Activated naive CD8-positive, alpha-beta T cell treated with anti-CD3 and anti-CD28 coated beads for 36 hours (primary cell): Measurements from ENCODE around the gene CNGA2. TPM values are rescaled to one million over a fixed set of nuclear protein-coding genes. Genes with fewer than 3 reads are reported as not detected.

Source experiments
- DNase-seq: peaks from one replicate; pipeline ENCODE4 v3.0.0; 2021
- H3K27ac Mint-ChIP-seq: one replicate; pipeline ENCODE4 v1.8.0; 2022; ENCODE audit warnings: mild to moderate bottlenecking, moderate library complexity, mixed read lengths
- H3K27me3 Mint-ChIP-seq: one replicate; pipeline ENCODE4 v1.8.0; 2022; ENCODE audit warnings: mild to moderate bottlenecking, mixed read lengths
- H3K36me3 Mint-ChIP-seq: one replicate; pipeline ENCODE4 v1.8.0; 2021; ENCODE audit warnings: mild to moderate bottlenecking, mixed read lengths
- H3K4me1 Mint-ChIP-seq: one replicate; pipeline ENCODE4 v1.8.0; 2021; ENCODE audit warnings: mixed read lengths
- H3K4me3 Mint-ChIP-seq: one replicate; pipeline ENCODE4 v1.8.0; 2022; ENCODE audit warnings: mild to moderate bottlenecking, moderate library complexity, mixed read lengths
- H3K9me3 Mint-ChIP-seq: one replicate; pipeline ENCODE4 v1.8.0; 2022; ENCODE audit warnings: mixed read lengths
- total RNA-seq, 2 experiments: library from RNA; stranded (reverse); gene quantifications; one replicate each; pipeline ENCODE4 v1.2.3, GENCODE V29; 2021

CNGA2 gene
- total RNA-seq, 2 experiments from 2014 or later = not detected

- no peaks in the 10 kb centered on the region for H3K36me3 Mint-ChIP-seq
- peaks cover 4% of the 10 kb centered on the region for H3K27me3 Mint-ChIP-seq
- DNase-seq = no peak
- H3K27ac Mint-ChIP-seq = no peak overlapping the region
- no peaks in the 10 kb centered on the region for H3K4me1 Mint-ChIP-seq
- no peak overlapping the region for H3K4me3 Mint-ChIP-seq
- no peaks in the 10 kb centered on the region for H3K9me3 Mint-ChIP-seq
These were observed 7.8 kb upstream of the CNGA2 start for GRCh38 chrX:151726751-151727150.

GRCh38 chrX:151727346-151727745, 7.2 kb upstream of the CNGA2 start:
- DNase-seq = no peak
- H3K4me1 Mint-ChIP-seq = no peaks in the 10 kb centered on the region
- no peaks in the 10 kb centered on the region for H3K9me3 Mint-ChIP-seq
- no peak overlapping the region for H3K27ac Mint-ChIP-seq
- no peak overlapping the region for H3K4me3 Mint-ChIP-seq
- H3K36me3 Mint-ChIP-seq = no peaks in the 10 kb centered on the region
- H3K27me3 Mint-ChIP-seq = peaks cover 4% of the 10 kb centered on the region

- H3K36me3 Mint-ChIP-seq = no peaks in the 10 kb centered on the region
- H3K27ac Mint-ChIP-seq = no peak overlapping the region
- no peaks in the 10 kb centered on the region for H3K4me1 Mint-ChIP-seq
- H3K27me3 Mint-ChIP-seq = peaks cover 4% of the 10 kb centered on the region
- no peak for DNase-seq
- no peaks in the 10 kb centered on the region for H3K9me3 Mint-ChIP-seq
- H3K4me3 Mint-ChIP-seq = no peak overlapping the region
These were observed 5.4 kb upstream of the CNGA2 start for GRCh38 chrX:151729056-151729725.

- Mint-ChIP-seq H3K9me3 (no peaks in the 10 kb centered on the region), H3K36me3 (no peaks in the 10 kb centered on the region), H3K4me3 (no peak overlapping the region), H3K27ac (no peak overlapping the region), H3K4me1 (no peaks in the 10 kb centered on the region), H3K27me3 (peaks cover 4% of the 10 kb centered on the region)
- no peak for DNase-seq
These were observed 673 bp downstream of the CNGA2 start for GRCh38 chrX:151735219-151735618.

GRCh38 chrX:151736685-151737084, 2.1 kb downstream of the CNGA2 start:
- no peaks in the 10 kb centered on the region for H3K4me1 Mint-ChIP-seq
- peaks cover 4% of the 10 kb centered on the region for H3K27me3 Mint-ChIP-seq
- H3K36me3 Mint-ChIP-seq = no peaks in the 10 kb centered on the region
- no peak overlapping the region for H3K27ac Mint-ChIP-seq
- no peak for DNase-seq
- no peaks in the 10 kb centered on the region for H3K9me3 Mint-ChIP-seq
- H3K4me3 Mint-ChIP-seq = no peak overlapping the region

- no peaks in the 10 kb centered on the region for H3K9me3 Mint-ChIP-seq
- no peaks in the 10 kb centered on the region for H3K36me3 Mint-ChIP-seq
- no peak for DNase-seq
- no peak overlapping the region for H3K27ac Mint-ChIP-seq
- H3K4me1 Mint-ChIP-seq = no peaks in the 10 kb centered on the region
- H3K4me3 Mint-ChIP-seq = no peak overlapping the region
- H3K27me3 Mint-ChIP-seq = peaks cover 3% of the 10 kb centered on the region
These were observed 2.9 kb downstream of the CNGA2 start for GRCh38 chrX:151737494-151737893.

- H3K27ac Mint-ChIP-seq = no peak overlapping the region
- no peaks in the 10 kb centered on the region for H3K27me3 Mint-ChIP-seq
- no peak for DNase-seq
- H3K9me3 Mint-ChIP-seq = no peaks in the 10 kb centered on the region
- no peaks in the 10 kb centered on the region for H3K36me3 Mint-ChIP-seq
- H3K4me3 Mint-ChIP-seq = no peak overlapping the region
- H3K4me1 Mint-ChIP-seq = no peaks in the 10 kb centered on the region
These were observed 4.2 kb downstream of the CNGA2 start for GRCh38 chrX:151738751-151739150.

- DNase-seq = no peak
- Mint-ChIP-seq H3K4me1 (no peaks in the 10 kb centered on the region), H3K4me3 (no peak overlapping the region), H3K9me3 (no peaks in the 10 kb centered on the region), H3K27me3 (no peaks in the 10 kb centered on the region), H3K27ac (no peak overlapping the region), H3K36me3 (no peaks in the 10 kb centered on the region)
These were observed 7.1 kb downstream of the CNGA2 start for GRCh38 chrX:151741606-151742005.

- Mint-ChIP-seq H3K27me3 (no peaks in the 10 kb centered on the region), H3K4me1 (no peaks in the 10 kb centered on the region), H3K36me3 (no peaks in the 10 kb centered on the region), H3K9me3 (no peaks in the 10 kb centered on the region), H3K4me3 (no peak overlapping the region), H3K27ac (no peak overlapping the region)
- DNase-seq = no peak
These were observed 7.8 kb downstream of the CNGA2 start for GRCh38 chrX:151742311-151742710.

- Mint-ChIP-seq H3K4me1 (no peaks in the 10 kb centered on the region), H3K27me3 (no peaks in the 10 kb centered on the region), H3K27ac (no peak overlapping the region), H3K9me3 (no peaks in the 10 kb centered on the region), H3K4me3 (no peak overlapping the region), H3K36me3 (no peaks in the 10 kb centered on the region)
- DNase-seq = no peak
These were observed 9.3 kb downstream of the CNGA2 start for GRCh38 chrX:151743651-151744470.

- H3K9me3 Mint-ChIP-seq = no peaks in the 10 kb centered on the region
- H3K4me3 Mint-ChIP-seq = no peak overlapping the region
- H3K27ac Mint-ChIP-seq = no peak overlapping the region
- DNase-seq = no peak
- H3K27me3 Mint-ChIP-seq = no peaks in the 10 kb centered on the region
- H3K4me1 Mint-ChIP-seq = no peaks in the 10 kb centered on the region
- H3K36me3 Mint-ChIP-seq = no peaks in the 10 kb centered on the region
These were observed 11.1 kb downstream of the CNGA2 start for GRCh38 chrX:151745651-151746050.

- Mint-ChIP-seq H3K36me3 (no peaks in the 10 kb centered on the region), H3K4me3 (no peak overlapping the region), H3K4me1 (no peaks in the 10 kb centered on the region), H3K27ac (no peak overlapping the region), H3K27me3 (peaks cover 4% of the 10 kb centered on the region), H3K9me3 (no peaks in the 10 kb centered on the region)
- no peak for DNase-seq
These were observed 12.0 kb downstream of the CNGA2 start for GRCh38 chrX:151746502-151746901.

GRCh38 chrX:151750511-151750910, 16.0 kb downstream of the CNGA2 start:
- Mint-ChIP-seq H3K4me3 (no peak overlapping the region), H3K9me3 (no peaks in the 10 kb centered on the region), H3K36me3 (no peaks in the 10 kb centered on the region), H3K27ac (no peak overlapping the region), H3K4me1 (no peaks in the 10 kb centered on the region), H3K27me3 (peaks cover 5% of the 10 kb centered on the region)
- no peak for DNase-seq

GRCh38 chrX:151752847-151753246, 18.3 kb downstream of the CNGA2 start:
- no peak for DNase-seq
- no peaks in the 10 kb centered on the region for H3K36me3 Mint-ChIP-seq
- H3K4me3 Mint-ChIP-seq = no peak overlapping the region
- no peaks in the 10 kb centered on the region for H3K4me1 Mint-ChIP-seq
- H3K9me3 Mint-ChIP-seq = no peaks in the 10 kb centered on the region
- H3K27me3 Mint-ChIP-seq = peaks cover 5% of the 10 kb centered on the region
- no peak overlapping the region for H3K27ac Mint-ChIP-seq

- no peak overlapping the region for H3K4me3 Mint-ChIP-seq
- H3K9me3 Mint-ChIP-seq = no peaks in the 10 kb centered on the region
- no peak overlapping the region for H3K27ac Mint-ChIP-seq
- peak; percentile 15 for DNase-seq
- H3K36me3 Mint-ChIP-seq = no peaks in the 10 kb centered on the region
- no peaks in the 10 kb centered on the region for H3K4me1 Mint-ChIP-seq
- peaks cover 5% of the 10 kb centered on the region for H3K27me3 Mint-ChIP-seq
These were observed 18.9 kb downstream of the CNGA2 start for GRCh38 chrX:151753313-151754046.
